Thoracic aorta (tissue), 2 donors: Measurements from ENCODE around the gene GPAT3. TPM values are rescaled to one million over a fixed set of nuclear protein-coding genes. Genes with fewer than 3 reads are reported as not detected.

Source experiments
- ATAC-seq: fragments of 150-250 bp; one replicate; pipeline ENCODE4 v1.8.0; 2017; ENCODE audit warnings: low read depth; ENCODE audit not compliant: insufficient number of reproducible peaks, low FRiP score
- DNase-seq: peaks from one replicate; pipeline ENCODE4 v3.0.0-alpha.2; 2020; ENCODE audit warnings: low spot score
- H3K27ac ChIP-seq, 2 donors: fragments of 200-600 bp; sonication (generic); 1 replicate in 1 of 2; 2 replicates in 1 of 2; pipeline ENCODE4 v1.5.1; 2016; ENCODE audit warnings: mild to moderate bottlenecking in 2 of 2, moderate library complexity in 2 of 2
- H3K27me3 ChIP-seq: fragments of 200-600 bp; sonication (generic); replicated peaks from 2 replicates; pipeline ENCODE4 v1.6.0; 2016; ENCODE audit warnings: mild to moderate bottlenecking; ENCODE audit not compliant: insufficient read depth
- H3K36me3 ChIP-seq: fragments of 200-600 bp; sonication (generic); one replicate; pipeline ENCODE4 v1.5.1; 2016
- H3K4me1 ChIP-seq, 2 donors: fragments of 200-600 bp; sonication (generic); 1 replicate in 1 of 2; 2 replicates in 1 of 2; pipeline versions ENCODE4 v1.5.1 to v1.6.0; 2016; ENCODE audit warnings: low read depth in 2 of 2, mild to moderate bottlenecking in 1 of 2; ENCODE audit not compliant: control insufficient read depth in 1 of 2
- H3K4me3 ChIP-seq: fragments of 200-600 bp; sonication (generic); 2 replicates; pipeline ENCODE4 v1.5.1; 2016; ENCODE audit warnings: mild to moderate bottlenecking
- H3K9me3 ChIP-seq: fragments of 200-600 bp; sonication (generic); 2 replicates; pipeline ENCODE4 v1.5.1; 2016
- total RNA-seq, 2 donors: library from RNA; depleted of rRNA; stranded (reverse); fragments of >200 nt; gene quantifications; one replicate each; pipeline versions ENCODE4 v1.1.0 to v1.2.3, GENCODE V29; 2016
- TF ChIP-seq, protein P1 (sequence below): fragments of 200-600 bp; sonication (generic); IDR thresholded peaks from one replicate; pipeline ENCODE4 v1.5.1; 2019; ENCODE audit warnings: antibody characterized with exemption

The GPAT3 gene
- total RNA-seq, 2 donors from 2014 or later, result 6.6 to 7.8 TPM

DNA sequence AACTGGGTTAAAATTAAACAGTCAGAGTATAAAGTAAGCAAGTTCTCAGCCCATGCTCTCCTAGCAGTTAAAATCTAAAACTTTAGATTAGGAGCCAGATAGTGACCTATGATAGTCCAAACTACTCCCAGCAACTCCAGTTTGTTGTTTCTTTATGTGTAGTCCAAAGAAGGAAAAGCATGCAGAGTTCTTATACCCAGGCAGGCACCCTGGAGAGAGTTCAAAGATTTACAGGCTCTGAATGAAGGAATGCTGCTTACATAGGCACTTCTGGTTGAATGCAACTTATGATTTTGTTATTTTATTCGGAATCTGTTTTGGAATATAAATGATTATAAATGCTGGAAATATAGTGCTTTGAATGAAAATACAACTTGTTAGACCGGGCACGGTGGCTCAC lies 67.2 kb downstream of the GPAT3 start:
- Histone ChIP-seq H3K4me1 (no peaks in the 10 kb centered on the region), H3K27ac (no peak overlapping the region), H3K9me3 (no peaks in the 10 kb centered on the region), H3K4me3 (no peak overlapping the region), H3K36me3 (no peaks in the 10 kb centered on the region), H3K27me3 (no peaks in the 10 kb centered on the region)
- ATAC-seq (no peak), DNase-seq (no peak)
- TF ChIP-seq, protein P1, sequence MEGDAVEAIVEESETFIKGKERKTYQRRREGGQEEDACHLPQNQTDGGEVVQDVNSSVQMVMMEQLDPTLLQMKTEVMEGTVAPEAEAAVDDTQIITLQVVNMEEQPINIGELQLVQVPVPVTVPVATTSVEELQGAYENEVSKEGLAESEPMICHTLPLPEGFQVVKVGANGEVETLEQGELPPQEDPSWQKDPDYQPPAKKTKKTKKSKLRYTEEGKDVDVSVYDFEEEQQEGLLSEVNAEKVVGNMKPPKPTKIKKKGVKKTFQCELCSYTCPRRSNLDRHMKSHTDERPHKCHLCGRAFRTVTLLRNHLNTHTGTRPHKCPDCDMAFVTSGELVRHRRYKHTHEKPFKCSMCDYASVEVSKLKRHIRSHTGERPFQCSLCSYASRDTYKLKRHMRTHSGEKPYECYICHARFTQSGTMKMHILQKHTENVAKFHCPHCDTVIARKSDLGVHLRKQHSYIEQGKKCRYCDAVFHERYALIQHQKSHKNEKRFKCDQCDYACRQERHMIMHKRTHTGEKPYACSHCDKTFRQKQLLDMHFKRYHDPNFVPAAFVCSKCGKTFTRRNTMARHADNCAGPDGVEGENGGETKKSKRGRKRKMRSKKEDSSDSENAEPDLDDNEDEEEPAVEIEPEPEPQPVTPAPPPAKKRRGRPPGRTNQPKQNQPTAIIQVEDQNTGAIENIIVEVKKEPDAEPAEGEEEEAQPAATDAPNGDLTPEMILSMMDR, result no peak

DNA sequence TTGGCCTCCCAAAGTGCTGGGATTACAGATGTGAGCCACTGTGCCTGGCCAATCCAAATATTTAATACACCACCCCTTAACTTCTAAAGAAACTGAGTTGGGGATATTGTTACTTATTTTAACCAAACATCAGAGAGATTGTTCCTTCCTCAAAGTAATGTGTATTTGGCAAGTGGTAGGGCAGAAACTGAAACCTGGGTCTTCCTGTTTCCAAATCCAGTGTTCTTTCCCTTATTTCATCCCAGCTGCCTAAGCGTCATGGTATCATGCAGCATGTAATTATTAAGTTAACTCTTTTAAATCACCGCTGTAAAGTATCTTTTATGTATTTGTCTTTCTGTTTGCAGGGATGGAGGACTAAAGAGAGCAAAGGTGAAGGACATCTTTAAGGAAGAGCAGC lies 68.4 kb downstream of the GPAT3 start:
- no peaks in the 10 kb centered on the region for H3K27me3 ChIP-seq
- no peak overlapping the region for H3K4me3 ChIP-seq
- ATAC-seq (no peak), DNase-seq (no peak)
- H3K9me3 ChIP-seq, result no peaks in the 10 kb centered on the region
- TF ChIP-seq, protein P1, result no peak
- no peaks in the 10 kb centered on the region for H3K36me3 ChIP-seq
- no peaks in the 10 kb centered on the region for H3K4me1 ChIP-seq
- H3K27ac ChIP-seq, result no peak overlapping the region

DNA sequence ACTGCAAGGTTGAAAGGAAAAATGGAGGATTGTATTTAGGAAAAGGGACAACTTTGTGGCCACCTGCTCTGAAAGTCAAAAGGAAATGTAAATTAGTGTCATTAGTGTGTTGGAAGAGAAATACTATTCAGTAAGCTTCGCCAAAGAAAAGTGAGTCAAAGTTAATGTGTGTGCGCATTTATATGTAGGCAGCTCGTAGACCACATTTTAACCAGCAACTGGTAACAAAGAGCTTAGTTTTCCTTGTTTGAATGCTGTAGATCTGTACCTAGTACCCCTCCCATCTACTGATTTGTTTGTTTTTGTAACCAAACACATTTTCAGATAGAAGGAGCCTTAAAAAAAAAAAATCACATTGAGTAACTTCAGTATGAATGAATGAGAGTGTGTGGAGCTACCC lies 69.3 kb downstream of the GPAT3 start:
- H3K36me3 ChIP-seq, result no peaks in the 10 kb centered on the region
- no peaks in the 10 kb centered on the region for H3K9me3 ChIP-seq
- H3K27me3 ChIP-seq, result no peaks in the 10 kb centered on the region
- no peak overlapping the region for H3K27ac ChIP-seq
- no peak for DNase-seq
- no peak overlapping the region for H3K4me3 ChIP-seq
- no peak for ATAC-seq
- H3K4me1 ChIP-seq, result no peaks in the 10 kb centered on the region
- TF ChIP-seq, protein P1, result no peak

DNA sequence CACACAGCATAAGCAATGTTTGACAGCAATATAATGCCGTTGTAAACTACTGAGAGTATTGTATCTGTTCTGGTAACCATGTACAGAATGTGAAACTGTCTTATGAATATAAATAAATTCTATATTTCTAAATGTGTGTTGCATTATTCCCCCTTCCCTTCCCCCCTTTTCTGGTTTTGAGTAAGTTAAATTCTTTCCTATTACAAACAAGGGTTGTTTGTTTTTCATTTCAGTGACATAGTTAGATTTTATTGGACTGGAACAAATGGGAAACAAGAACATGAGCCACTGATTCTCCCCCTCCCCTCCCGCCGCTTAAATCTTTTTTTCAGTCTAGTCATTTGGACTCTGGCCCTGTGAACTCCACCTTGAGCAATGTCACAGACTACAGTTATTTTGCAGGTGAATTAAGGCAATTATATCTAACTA lies 69.8 kb downstream of the GPAT3 start:
- Histone ChIP-seq H3K4me3 (no peak overlapping the region), H3K36me3 (no peaks in the 10 kb centered on the region), H3K27ac (no peak overlapping the region), H3K27me3 (no peaks in the 10 kb centered on the region), H3K4me1 (no peaks in the 10 kb centered on the region), H3K9me3 (no peaks in the 10 kb centered on the region)
- ATAC-seq (no peak), DNase-seq (no peak)
- TF ChIP-seq, protein P1, result no peak

DNA sequence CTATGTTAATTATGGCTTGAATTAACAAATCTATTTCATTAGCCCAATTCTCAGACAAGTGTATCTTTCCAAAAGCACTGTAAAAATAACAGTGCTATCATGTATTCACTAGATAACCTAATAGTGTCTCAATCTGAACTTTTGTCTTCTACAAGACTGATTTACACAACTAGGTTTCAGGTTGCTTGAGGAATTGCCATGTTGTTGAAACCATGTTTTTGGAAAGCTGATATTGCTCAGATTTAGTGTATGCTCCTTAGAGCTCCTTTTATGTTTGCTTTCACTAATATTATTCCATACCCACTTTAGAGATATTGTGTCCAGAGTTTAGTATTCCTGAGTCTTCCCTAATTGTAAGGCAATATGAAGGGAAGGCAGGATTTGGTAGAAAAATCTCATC lies 70.6 kb downstream of the GPAT3 start:
- Histone ChIP-seq H3K9me3 (no peaks in the 10 kb centered on the region), H3K4me1 (no peaks in the 10 kb centered on the region), H3K36me3 (no peaks in the 10 kb centered on the region), H3K27ac (no peak overlapping the region), H3K4me3 (no peak overlapping the region), H3K27me3 (no peaks in the 10 kb centered on the region)
- TF ChIP-seq, protein P1, result no peak
- ATAC-seq, result no peak
- no peak for DNase-seq
